HepG2 (cell line): ENCODE results near the gene CDX1. TPM values are rescaled to one million over a fixed set of nuclear protein-coding genes. Genes with fewer than 3 reads are reported as not detected.

ENCODE experiments used
- ATAC-seq: fragments of 200-7000 bp; cut with Tn5 transposase; 3 replicates; pipeline ENCODE4 v1.9.1; 2020; ENCODE audit warnings: mild to moderate bottlenecking, moderate library complexity
- BruUV-seq: library from RNA; stranded (reverse); fragments of 400-500 nt; replicated peaks from 2 replicates; lab custom pipeline; 2021; lab: Mats Ljungman, UMichigan
- CTCF ChIA-PET: fragments of 300-600 bp; formaldehyde crosslinking; extraction: SDS; loops from one replicate; lab custom pipeline; 2021; ENCODE audit warnings: low total read pairs, inconsistent platforms, low intra/inter-chr PET ratio; lab: Yijun Ruan, JAX
- POLR2A ChIA-PET: fragments of 350-600 bp; sonication (Branson Sonifier 250); formaldehyde crosslinking; loops from one replicate; lab custom pipeline; 2020; ENCODE audit warnings: antibody characterized with exemption, inconsistent platforms; lab: Yijun Ruan, JAX
- DNase-seq: peaks from one replicate; pipeline ENCODE4 v3.0.0-alpha.2; 2015; ENCODE audit warnings: low spot score
- FAIRE-seq: peaks from 3 replicates; lab custom pipeline; 2011; peaks lifted over from hg19 to GRCh38; lab: Jason Lieb, UNC
- H2AFZ ChIP-seq: one replicate; pipeline ENCODE4 v1.6.1; 2011; ENCODE audit warnings: low read length, inconsistent platforms
- H3K27ac ChIP-seq: fragments of 300-600 bp; 3 replicates; pipeline ENCODE4 v1.8.0; 2011; ENCODE audit warnings: mixed run types, mild to moderate bottlenecking, mixed read lengths, low read length, inconsistent platforms; ENCODE audit not compliant: insufficient read depth; ENCODE audit errors: extremely low read length
- H3K27me3 ChIP-seq, 2 experiments: fragments of 200-600 bp in 1 of 2; 2 replicates in 1 of 2; 3 replicates in 1 of 2; pipeline versions ENCODE4 v1.6.0 to v1.8.0; 2011; ENCODE audit warnings: low read length in 2 of 2, mild to moderate bottlenecking in 2 of 2, moderate library complexity in 2 of 2, inconsistent platforms in 1 of 2; ENCODE audit not compliant: insufficient read depth in 2 of 2, control insufficient read depth in 1 of 2
- H3K36me3 ChIP-seq, 2 experiments: fragments of 200-600 bp in 1 of 2; replicated peaks in 1 of 2; 2 replicates in 1 of 2; 3 replicates in 1 of 2; pipeline versions ENCODE4 v1.5.1 to v1.8.0; 2011; ENCODE audit warnings: low read length in 2 of 2, inconsistent platforms in 1 of 2; ENCODE audit not compliant: insufficient read depth in 2 of 2, control insufficient read depth in 1 of 2
- H3K4me1 ChIP-seq: 2 replicates; pipeline ENCODE4 v1.5.1; 2012; ENCODE audit warnings: low read length, inconsistent platforms; ENCODE audit not compliant: insufficient read depth
- H3K4me2 ChIP-seq: 2 replicates; pipeline ENCODE4 v1.6.0; 2011; ENCODE audit warnings: low read depth, low read length, inconsistent platforms
- H3K4me3 ChIP-seq, 3 experiments: fragments of 200-600 bp in 1 of 3; sonication (generic), shearing (Covaris generic) in 1 of 3; replicated peaks in 1 of 3; 2 replicates each; pipeline ENCODE4 v1.5.1; 2011 to 2016; ENCODE audit warnings: low read length in 3 of 3, inconsistent platforms in 2 of 3, low read depth in 2 of 3, mild to moderate bottlenecking in 2 of 3, control low read depth in 1 of 3, mixed read lengths in 1 of 3; ENCODE audit not compliant: insufficient read depth in 1 of 3
- H3K79me2 ChIP-seq: one replicate; pipeline ENCODE4 v1.6.1; 2011; ENCODE audit warnings: low read length, inconsistent platforms; ENCODE audit not compliant: insufficient read depth
- H3K9ac ChIP-seq: 2 replicates; pipeline ENCODE4 v1.6.0; 2011; ENCODE audit warnings: mild to moderate bottlenecking, low read depth, low read length, inconsistent platforms; ENCODE audit not compliant: insufficient read depth
- H3K9me3 ChIP-seq: 2 replicates; pipeline ENCODE4 v1.5.1; 2012; ENCODE audit warnings: mild to moderate bottlenecking, low read length
- H4K20me1 ChIP-seq: 2 replicates; pipeline ENCODE4 v1.6.0; 2011; ENCODE audit warnings: inconsistent platforms, mild to moderate bottlenecking, low read length, moderate library complexity; ENCODE audit not compliant: insufficient read depth
- CAMTA2 ChIP-seq: sonication (generic); formaldehyde crosslinking; IDR thresholded peaks from 2 replicates; pipeline ENCODE4 v1.4.0; 2020; ENCODE audit warnings: mild to moderate bottlenecking, missing genetic modification reagents, borderline replicate concordance
- CEBPB ChIP-seq: IDR thresholded peaks from 2 replicates; pipeline ENCODE4 v1.6.1; 2011; ENCODE audit warnings: low read depth, low read length, improper control_type of control experiment, borderline replicate concordance
- GATAD1 ChIP-seq: IDR thresholded peaks from 2 replicates; pipeline ENCODE4 v1.6.1; 2016; ENCODE audit warnings: missing genetic modification reagents, missing compliant biosample characterization
- HNRNPL ChIP-seq: fragments of 200-400 bp; formaldehyde crosslinking; IDR thresholded peaks from 2 replicates; pipeline ENCODE4 v1.6.1; 2017; ENCODE audit warnings: mild to moderate bottlenecking, low read depth, low read length
- IRF2 ChIP-seq: IDR thresholded peaks from 2 replicates; pipeline ENCODE4 v1.6.1; 2018; ENCODE audit warnings: missing genetic modification reagents, missing compliant biosample characterization
- NFATC3 ChIP-seq: sonication (generic); formaldehyde crosslinking; IDR thresholded peaks from 2 replicates; pipeline ENCODE4 v1.5.1; 2020; ENCODE audit warnings: mild to moderate bottlenecking, missing genetic modification reagents
- TSC22D2 ChIP-seq: sonication (generic); formaldehyde crosslinking; IDR thresholded peaks from 2 replicates; pipeline ENCODE4 v1.5.1; 2020; ENCODE audit warnings: missing genetic modification reagents, mild to moderate bottlenecking, borderline replicate concordance
- ZIK1 ChIP-seq: sonication (generic); formaldehyde crosslinking; IDR thresholded peaks from 2 replicates; pipeline ENCODE4 v1.5.0; 2020; ENCODE audit warnings: mild to moderate bottlenecking, low read depth, missing genetic modification reagents, borderline replicate concordance
- ZNF12 ChIP-seq: sonication (generic); formaldehyde crosslinking; IDR thresholded peaks from 2 replicates; pipeline ENCODE4 v1.5.0; 2020; ENCODE audit warnings: missing genetic modification reagents
- ZNF607 ChIP-seq: sonication (generic); formaldehyde crosslinking; IDR thresholded peaks from 2 replicates; pipeline ENCODE4 v1.5.1; 2020; ENCODE audit warnings: missing genetic modification reagents, mild to moderate bottlenecking, borderline replicate concordance
- ZNF644 ChIP-seq: IDR thresholded peaks from 2 replicates; pipeline ENCODE4 v1.6.1; 2016; ENCODE audit warnings: low read depth
- ZNF749 ChIP-seq: sonication (generic); formaldehyde crosslinking; IDR thresholded peaks from 2 replicates; pipeline ENCODE4 v1.8.0; 2022; ENCODE audit warnings: mild to moderate bottlenecking, missing genetic modification reagents, moderate library complexity, borderline replicate concordance
- WGBS: methylation state at CpG from one replicate; pipeline ENCODE4 v1.1.6; 2017; ENCODE audit warnings: low lambda C conversion rate; 5-methylcytosine and 5-hydroxymethylcytosine counted together
- in situ Hi-C: cut with HindIII; loops from 2 replicates; pipeline ENCODE4 v1.10.0; 2017; ENCODE audit warnings: low pct_unique_long_range_greater_than_20kb; ENCODE audit not compliant: extremely low pct_ligation_motif_present
- intact Hi-C: fragments of 100-400 bp; cut with micrococcal nuclease; formaldehyde crosslinking; loops from one replicate; pipeline ENCODE4 v1.10.0; 2022; ENCODE audit not compliant: unreplicated experiment
- polyA plus RNA-seq, 8 experiments: library from polyadenylated mRNA; depleted of rRNA in 3 of 8; stranded (reverse) in 7 of 8; unstranded in 1 of 8; fragments of >200 nt; fragmentation: Illumina TruSeq in 4 of 8; extraction: Trizol in 4 of 8; gene quantifications; 2 replicates each; pipeline versions ENCODE4 v1.2.1 to v1.2.3, GENCODE V29; 2011 to 2016; ENCODE audit warnings: low read depth in 4 of 8, missing spikeins in 1 of 8, mixed read lengths in 1 of 8; ENCODE audit not compliant: insufficient read depth in 1 of 8
- total RNA-seq, 5 experiments: library from RNA; depleted of rRNA; stranded (reverse); fragments of >200 nt; fragmentation: Illumina TruSeq; extraction: Trizol; gene quantifications; 2 replicates each; pipeline ENCODE4 v1.2.3, GENCODE V29; 2016; ENCODE audit warnings: low read depth in 1 of 5
- TF ChIP-seq, protein P1 (sequence below): sonication (generic); formaldehyde crosslinking; IDR thresholded peaks from 2 replicates; pipeline ENCODE4 v1.5.1; 2020; ENCODE audit warnings: mild to moderate bottlenecking, moderate library complexity, missing genetic modification reagents
- TF ChIP-seq, protein P2 (sequence below): sonication (generic); formaldehyde crosslinking; IDR thresholded peaks from 2 replicates; pipeline ENCODE4 v1.8.1; 2023; ENCODE audit warnings: mild to moderate bottlenecking, missing genetic modification reagents

CDX1 gene
- total and polyA plus RNA-seq, 2 of the 13 experiments (the other 11 are each of a cell fraction or from before 2014, with no cell fraction given), result not detected

- H3K27me3 ChIP-seq, result peaks cover 2 to 42% of the 10 kb centered on the region in 2 experiments; a peak in 3 of 5 replicates
- ChIA-PET POLR2A (interaction anchor here (0.6 kb wide), 1 partner anchor 186 kb away, joined by 3 read pairs; no protein-coding TSS in a partner anchor), CTCF (no interaction called here)
- H3K4me1 ChIP-seq, result 0 out of 2 replicates have a peak, but pooled peaks cover 5% of the 10 kb centered on the region
- H2AFZ ChIP-seq, result no peak overlapping the region
- TF ChIP-seq HNRNPL (no peak), ZNF749 (CRISPR knock-in tag) (no peak)
- no peaks in the 10 kb centered on the region for H3K79me2 ChIP-seq
- FAIRE-seq, result no peak
- intact Hi-C loops, result no loop called here
- in situ Hi-C loops, result no loop called here
- no peak for DNase-seq
- ATAC-seq, result no peak
- H3K27ac ChIP-seq, result no peak overlapping the region
- no TSS peak for BruUV-seq
- no peak overlapping the region for H3K4me2 ChIP-seq
- H3K4me3 ChIP-seq, result no peak overlapping the region
- no peak overlapping the region for H3K9ac ChIP-seq
- 8% methylated on average over 8 of the region's 8 CpGs for WGBS
- H3K36me3 ChIP-seq, result no peaks in the 10 kb centered on the region
- no peaks in the 10 kb centered on the region for H4K20me1 ChIP-seq
- no peaks in the 10 kb centered on the region for H3K9me3 ChIP-seq
Measured at GRCh38 chr5:150224483-150225027, 58.0 kb downstream of the CDX1 start.

GRCh38 chr5:150227036-150227435 is 60.5 kb downstream of the CDX1 start:
- intact Hi-C loops, result no loop called here
- WGBS, result 71% methylated on average over 5 of the region's 5 CpGs
- ATAC-seq, result no peak

More at GRCh38 chr5:150227036-150227435, 60.5 kb downstream of the CDX1 start:
- no TSS peak for BruUV-seq
- Histone ChIP-seq H3K79me2 (no peaks in the 10 kb centered on the region), H3K4me3 (no peak overlapping the region), H3K9ac (no peak overlapping the region), H4K20me1 (no peaks in the 10 kb centered on the region), H2AFZ (no peak overlapping the region), H3K4me2 (no peak overlapping the region), H3K36me3 (no peaks in the 10 kb centered on the region), H3K9me3 (no peaks in the 10 kb centered on the region), H3K4me1 (no peaks in the 10 kb centered on the region), H3K27me3 (peaks cover 1 to 23% of the 10 kb centered on the region in 2 experiments; a peak in 3 of 5 replicates), H3K27ac (no peak overlapping the region)
- in situ Hi-C loops, result no loop called here
- FAIRE-seq (no peak), DNase-seq (no peak)
- ChIA-PET CTCF (no interaction called here), POLR2A (no interaction called here)
- TF ChIP-seq, protein P1, sequence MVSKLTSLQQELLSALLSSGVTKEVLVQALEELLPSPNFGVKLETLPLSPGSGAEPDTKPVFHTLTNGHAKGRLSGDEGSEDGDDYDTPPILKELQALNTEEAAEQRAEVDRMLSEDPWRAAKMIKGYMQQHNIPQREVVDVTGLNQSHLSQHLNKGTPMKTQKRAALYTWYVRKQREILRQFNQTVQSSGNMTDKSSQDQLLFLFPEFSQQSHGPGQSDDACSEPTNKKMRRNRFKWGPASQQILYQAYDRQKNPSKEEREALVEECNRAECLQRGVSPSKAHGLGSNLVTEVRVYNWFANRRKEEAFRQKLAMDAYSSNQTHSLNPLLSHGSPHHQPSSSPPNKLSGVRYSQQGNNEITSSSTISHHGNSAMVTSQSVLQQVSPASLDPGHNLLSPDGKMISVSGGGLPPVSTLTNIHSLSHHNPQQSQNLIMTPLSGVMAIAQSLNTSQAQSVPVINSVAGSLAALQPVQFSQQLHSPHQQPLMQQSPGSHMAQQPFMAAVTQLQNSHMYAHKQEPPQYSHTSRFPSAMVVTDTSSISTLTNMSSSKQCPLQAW (CRISPR knock-in tag), result no peak
- TF ChIP-seq ZNF644 (no peak), ZNF12 (CRISPR knock-in tag) (no peak), IRF2 (CRISPR knock-in tag) (no peak), NFATC3 (CRISPR knock-in tag) (no peak), HNRNPL (no peak), TSC22D2 (CRISPR knock-in tag) (no peak), CEBPB (no peak), ZIK1 (CRISPR knock-in tag) (no peak), CAMTA2 (CRISPR knock-in tag) (no peak), GATAD1 (CRISPR knock-in tag) (no peak), ZNF607 (no peak)
- TF ChIP-seq, protein P2, sequence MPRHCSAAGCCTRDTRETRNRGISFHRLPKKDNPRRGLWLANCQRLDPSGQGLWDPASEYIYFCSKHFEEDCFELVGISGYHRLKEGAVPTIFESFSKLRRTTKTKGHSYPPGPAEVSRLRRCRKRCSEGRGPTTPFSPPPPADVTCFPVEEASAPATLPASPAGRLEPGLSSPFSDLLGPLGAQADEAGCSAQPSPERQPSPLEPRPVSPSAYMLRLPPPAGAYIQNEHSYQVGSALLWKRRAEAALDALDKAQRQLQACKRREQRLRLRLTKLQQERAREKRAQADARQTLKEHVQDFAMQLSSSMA (CRISPR knock-in tag), result no peak
